H54 (cell line): ENCODE measurements around the gene ICA1L.

ENCODE experiments used
- DNase-seq: peaks from one replicate; pipeline ENCODE4 v3.0.0; 2011; ENCODE audit warnings: low spot score, mixed read lengths; ENCODE audit not compliant: insufficient read length
- FAIRE-seq: peaks from 3 replicates; lab custom pipeline; 2011; peaks lifted over from hg19 to GRCh38; lab: Jason Lieb, UNC
- POLR2A ChIP-seq: IDR thresholded peaks from 2 replicates; pipeline ENCODE4 v1.6.1; 2011; ENCODE audit warnings: low read depth, mild to moderate bottlenecking, low read length

Gene ICA1L

DNA sequence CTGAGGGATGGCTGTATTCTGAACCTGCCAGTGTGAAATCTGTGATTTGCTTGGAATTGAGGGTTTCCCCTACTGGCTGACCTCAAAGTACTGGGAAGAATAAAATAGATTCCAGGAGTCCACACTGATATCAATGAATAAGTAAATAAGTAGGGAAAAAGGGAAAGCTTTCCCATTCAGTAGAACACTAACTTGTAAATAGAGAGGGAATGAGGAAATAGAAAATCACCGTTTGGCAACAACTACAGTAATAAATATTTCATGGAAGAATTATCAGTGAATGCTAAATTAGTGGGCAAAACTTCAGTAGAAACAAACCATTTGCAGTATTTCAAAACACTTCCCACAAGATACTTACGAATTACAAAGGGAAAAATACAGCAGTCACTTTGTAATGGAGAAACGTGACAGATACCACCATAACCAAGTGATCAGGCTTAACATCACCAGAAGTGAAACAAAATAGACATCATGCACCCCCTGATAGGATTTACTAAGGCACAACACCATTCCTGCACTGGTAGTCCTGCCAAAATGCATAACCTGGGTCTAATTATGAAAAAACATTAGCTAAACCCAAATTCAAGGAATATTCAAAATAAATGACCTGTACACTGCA lies 88.5 kb downstream of the ICA1L start:
- no peak for TF ChIP-seq POLR2A
- no peak for DNase-seq
- FAIRE-seq, result peak; percentile 36

DNA sequence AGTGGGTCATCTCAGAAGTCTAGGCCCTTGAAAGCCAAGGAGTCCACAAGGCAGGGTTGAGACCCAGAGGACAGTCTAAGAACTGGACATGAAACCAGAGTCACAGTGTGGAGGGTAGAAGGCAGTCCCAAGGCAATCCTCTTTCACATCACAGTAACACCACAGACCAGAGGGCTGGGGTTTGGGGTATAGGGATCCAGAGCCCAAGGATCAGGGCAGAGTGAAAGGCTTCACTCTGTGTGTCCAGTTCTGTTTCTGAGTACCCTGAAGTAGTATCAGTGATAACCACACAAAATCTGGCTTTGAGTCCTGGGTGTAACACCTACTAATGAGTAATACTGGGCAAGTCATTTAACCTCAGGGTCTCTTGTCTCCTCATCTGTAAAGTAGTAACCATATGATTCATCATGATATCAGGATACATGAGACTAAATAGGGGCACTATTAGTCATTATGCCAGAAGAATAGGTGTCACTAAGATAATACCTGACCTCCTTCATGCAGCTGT lies 91.0 kb downstream of the ICA1L start:
- DNase-seq (peak; percentile 57), FAIRE-seq (peak; percentile 97)
- no peak for TF ChIP-seq POLR2A

DNA sequence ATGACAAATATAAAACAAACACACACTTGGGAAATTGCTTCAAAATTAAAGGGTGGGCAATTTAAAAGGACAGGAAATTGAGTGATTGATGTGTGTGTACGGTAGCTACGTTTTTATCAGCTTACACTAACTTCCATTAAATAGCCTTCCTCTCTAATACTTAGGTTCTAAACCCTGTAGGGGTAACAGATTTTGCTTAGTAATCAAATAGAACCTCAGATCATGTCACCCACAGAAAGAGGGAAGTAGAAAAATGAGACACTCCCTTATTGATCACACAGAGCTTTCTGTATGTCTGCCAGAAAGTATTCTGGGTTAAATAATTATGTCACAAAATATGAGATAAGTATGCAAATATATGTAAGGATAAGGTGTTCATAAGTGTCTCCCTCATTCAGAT lies 93.3 kb downstream of the ICA1L start:
- no peak for TF ChIP-seq POLR2A
- no peak for FAIRE-seq
- no peak for DNase-seq

DNA sequence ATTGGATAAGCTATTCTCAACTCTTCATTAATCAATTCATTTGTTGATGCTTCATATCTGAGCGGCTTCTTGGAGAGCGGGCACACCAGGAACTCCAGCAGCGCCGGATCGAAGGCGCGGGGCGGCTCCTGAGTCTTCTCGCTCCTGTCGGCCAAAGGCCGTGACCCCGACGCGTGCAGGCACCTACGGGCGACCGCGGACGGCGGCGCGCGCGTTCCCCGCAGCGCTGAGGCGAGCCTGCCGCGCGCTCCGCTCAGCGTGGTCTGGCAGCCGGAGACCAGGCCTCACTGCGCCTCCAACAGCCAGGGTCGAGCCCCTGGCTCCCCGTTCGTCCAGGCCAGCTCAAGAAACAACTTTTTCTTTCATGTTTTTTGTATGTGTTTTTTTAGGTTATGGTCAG lies 97.5 kb downstream of the ICA1L start:
- no peak for FAIRE-seq
- no peak for TF ChIP-seq POLR2A
- DNase-seq, result no peak

DNA sequence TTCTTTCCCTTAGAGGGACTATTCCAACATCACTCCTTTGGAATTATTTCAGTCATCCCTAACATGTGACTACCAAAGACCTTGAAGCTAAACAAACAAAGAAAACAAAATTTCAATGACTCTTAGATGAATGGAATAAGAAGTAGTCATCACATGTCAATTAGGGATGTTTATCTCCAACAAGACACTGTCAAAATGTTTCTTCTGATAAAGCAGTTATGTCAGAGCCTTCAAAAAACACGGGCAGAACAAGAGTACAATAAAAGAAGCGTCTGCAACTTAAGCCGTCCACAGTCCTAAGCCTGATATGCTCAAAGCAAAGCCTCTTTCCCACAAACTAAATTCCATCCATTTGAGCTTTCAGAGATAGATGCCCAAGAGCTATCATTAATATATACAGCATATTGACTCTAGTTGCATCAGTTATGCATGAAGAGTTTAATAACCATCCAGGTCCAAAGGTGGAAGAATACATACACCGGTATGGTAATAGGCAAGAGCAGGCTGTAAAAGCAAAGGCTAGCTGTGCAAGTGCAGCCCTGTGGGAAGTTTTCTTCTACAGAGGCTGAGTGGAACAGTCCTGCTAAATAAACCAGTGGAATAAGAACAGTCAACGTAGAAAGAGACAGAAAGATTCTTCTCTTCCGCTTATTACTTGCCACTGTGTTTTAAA lies 98.1 kb downstream of the ICA1L start:
- no peak for DNase-seq
- peak; percentile 66 for FAIRE-seq

DNA sequence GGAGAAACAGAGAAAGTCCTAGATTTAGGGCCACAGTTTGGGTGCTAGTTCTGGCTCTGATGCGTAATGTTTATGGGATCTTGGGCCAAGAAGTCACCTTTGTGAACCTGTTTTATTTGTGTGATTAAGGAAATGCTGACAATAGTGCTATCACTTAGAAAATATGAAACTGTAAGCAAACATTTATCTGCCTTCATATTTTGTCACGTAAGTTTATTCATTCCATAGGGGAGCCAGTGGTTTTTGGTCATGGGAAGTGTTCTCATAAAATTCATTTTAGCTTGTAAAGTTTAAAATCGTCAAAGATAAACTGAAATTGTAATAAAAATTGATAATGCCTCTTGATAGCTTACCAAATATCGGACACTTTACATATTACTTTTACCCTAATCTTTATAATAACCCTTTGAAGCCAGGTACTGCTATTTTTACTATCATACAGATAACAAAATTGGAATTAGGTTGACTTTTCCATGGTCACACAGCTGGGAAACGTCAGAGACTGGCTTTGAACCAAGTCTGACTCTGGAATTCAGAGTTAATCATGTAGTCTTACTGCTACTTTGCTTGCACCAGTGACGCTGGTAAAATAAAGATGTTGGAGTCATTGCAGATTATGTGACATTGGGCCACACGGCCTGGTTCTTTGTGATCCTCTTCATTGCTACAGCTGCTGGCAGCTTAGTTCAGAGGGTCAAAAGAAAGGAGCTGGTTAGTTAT lies 99.7 kb downstream of the ICA1L start:
- no peak for DNase-seq
- FAIRE-seq, result no peak
- no peak for TF ChIP-seq POLR2A

More for the DNA sequence above, 98.1 kb downstream of the ICA1L start:
- TF ChIP-seq POLR2A, result no peak

DNA sequence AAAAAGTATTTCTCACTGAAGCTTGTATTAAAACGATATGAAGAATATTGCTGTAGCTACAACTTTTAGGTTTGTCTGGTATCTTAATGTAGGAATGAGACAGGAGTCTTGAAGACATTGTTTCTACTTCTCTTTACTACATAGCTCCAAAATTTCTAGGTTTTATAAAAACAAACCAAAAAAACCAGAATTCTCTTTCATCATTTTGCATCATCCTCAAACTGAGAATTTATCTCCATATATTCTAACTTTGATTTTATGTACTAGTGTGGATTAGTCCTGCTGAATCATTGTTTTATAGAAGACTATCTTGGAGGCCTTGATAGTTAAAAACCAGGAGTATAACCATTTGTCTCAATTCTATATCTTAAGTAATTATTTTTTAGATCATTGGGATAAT lies 100.2 kb downstream of the ICA1L start:
- no peak for DNase-seq
- no peak for FAIRE-seq
- no peak for TF ChIP-seq POLR2A

DNA sequence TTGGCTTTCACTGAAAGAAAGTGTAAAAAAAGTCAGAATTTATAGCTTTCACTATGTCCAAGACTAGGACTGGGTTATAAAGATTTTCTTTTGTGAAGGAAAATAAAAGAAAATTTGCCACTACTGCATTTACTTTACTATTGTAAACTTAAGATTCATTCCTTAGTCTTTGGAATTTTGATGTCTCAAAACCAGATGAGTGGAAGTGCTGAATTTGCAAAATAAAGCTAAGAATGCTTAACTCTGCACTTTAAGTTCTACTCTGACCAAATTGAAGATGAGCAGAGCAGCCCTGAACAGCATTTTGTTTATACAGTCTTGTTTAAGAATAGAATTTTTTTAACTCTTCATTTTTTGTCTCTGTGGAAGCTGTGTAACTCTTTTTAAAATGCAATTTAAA lies 102.4 kb downstream of the ICA1L start:
- TF ChIP-seq POLR2A, result no peak
- DNase-seq (no peak), FAIRE-seq (no peak)

DNA sequence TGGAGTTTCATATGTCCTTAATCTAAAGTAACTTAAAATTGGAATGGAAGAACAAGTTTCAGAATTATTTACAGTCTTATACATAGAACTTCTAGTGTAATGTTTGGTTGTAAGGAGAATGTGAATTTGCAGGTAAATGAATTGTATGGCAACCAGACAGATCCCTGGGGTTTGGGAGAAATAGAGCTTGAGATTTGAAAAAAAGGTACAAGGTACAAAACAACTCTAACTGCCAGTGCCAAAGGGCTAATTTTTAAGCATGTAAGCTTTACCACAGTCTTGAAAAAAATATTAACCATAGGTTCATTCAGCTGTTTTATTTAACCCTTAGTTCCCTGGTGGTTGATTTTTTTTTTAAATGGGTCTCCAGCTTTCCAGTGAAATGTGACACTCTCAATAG lies 103.3 kb downstream of the ICA1L start:
- FAIRE-seq, result no peak
- no peak for DNase-seq

DNA sequence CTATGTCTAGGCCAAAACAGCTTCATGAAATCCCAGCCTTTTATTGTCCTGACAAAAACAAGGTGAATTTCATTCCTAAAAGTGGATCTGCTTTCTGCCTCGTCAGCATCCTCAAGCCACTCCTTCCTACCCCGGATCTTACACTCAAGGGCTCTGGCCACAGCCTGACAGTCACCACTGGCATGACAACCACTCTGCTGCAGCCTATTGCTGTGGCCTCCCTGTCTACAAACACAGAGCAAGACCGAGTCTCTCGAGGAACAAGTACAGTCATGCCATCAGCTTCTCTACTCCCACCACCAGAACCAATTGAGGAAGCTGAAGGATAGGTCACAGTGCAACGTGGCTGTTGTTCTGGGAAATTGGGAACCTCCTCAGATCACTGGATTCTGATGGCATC lies 106.1 kb downstream of the ICA1L start:
- DNase-seq (no peak), FAIRE-seq (no peak)
- no peak for TF ChIP-seq POLR2A

More for the DNA sequence above, 103.3 kb downstream of the ICA1L start:
- no peak for TF ChIP-seq POLR2A

DNA sequence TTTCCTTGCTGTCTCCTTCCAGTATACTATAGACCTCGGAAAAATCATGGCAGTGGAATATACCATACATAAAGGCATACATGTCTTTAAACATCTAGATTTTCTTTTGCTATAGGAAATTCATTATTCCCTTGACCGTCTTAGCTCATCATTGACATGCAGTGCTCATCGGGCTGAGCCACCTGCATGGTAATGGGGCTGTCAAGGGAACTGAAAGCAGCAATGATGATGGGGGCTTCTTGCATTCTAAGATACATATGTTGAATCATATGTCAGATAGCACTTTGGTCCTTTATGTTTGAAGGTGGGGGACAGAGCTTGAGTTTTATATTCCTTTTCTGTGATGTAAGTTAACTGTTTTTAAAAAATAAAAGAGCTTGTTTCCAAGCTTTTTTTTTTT lies 106.6 kb downstream of the ICA1L start:
- no peak for FAIRE-seq
- no peak for TF ChIP-seq POLR2A
- no peak for DNase-seq

DNA sequence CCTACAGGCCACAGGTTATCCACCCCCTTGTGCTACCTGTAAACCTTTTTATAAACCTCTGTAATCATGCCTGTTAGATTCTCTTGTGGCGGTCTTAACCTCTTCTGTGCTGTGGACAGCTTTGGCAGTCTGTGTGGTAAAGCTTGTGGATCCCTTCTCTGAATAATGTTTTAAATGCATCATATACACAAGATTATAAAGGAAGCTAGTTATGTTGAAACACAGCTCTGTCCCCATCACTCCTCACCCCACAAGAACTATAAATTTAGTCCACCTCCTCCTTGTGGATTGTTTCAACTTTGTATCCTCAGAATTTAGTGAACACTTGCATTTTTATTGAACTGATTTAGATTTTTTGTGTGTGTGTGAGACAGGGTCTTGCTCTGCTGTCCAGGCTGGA lies 107.7 kb downstream of the ICA1L start:
- DNase-seq, result no peak
- no peak for TF ChIP-seq POLR2A
- no peak for FAIRE-seq

DNA sequence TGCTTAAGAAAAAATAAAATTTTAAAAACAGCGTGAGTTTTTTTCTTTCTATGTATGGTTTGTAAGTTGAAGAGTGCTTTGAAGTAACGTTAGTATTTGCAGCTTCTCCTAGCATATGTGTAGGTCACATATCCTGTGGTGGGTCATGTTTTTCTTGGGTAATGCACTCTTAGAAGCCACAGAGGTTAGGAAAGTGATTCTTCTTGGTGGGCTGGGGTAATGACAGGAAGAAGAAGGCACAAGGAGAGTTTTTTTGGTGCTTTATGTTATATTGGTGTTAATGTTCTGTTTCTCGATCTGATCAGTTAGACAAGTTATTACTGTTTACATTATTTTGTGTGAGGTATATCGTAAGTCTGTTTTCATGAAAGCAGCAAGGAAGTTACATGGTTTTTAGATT lies 109.0 kb downstream of the ICA1L start:
- DNase-seq (no peak), FAIRE-seq (no peak)
- TF ChIP-seq POLR2A, result no peak

DNA sequence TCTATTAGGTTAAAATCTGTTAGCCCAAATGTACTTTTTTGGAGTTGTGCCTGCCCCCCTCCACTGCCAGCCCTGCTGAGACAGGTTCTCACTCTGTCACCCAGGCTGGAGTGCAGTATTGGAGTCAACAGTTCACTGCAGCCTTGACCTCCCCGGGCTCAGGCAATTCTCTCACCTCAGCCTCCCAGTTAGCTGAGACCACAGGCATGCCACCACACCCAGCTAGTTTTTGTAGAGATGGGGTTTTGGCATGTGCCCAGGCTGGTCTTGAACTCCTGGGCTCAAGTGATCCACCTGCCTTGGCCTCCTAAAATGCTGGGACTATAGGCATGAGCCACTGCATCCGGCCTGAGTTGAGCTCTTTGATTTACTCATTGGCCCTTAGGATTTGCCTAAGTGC lies 110.7 kb downstream of the ICA1L start:
- no peak for DNase-seq
- no peak for FAIRE-seq
- TF ChIP-seq POLR2A, result no peak
